T-helper 9 cell (primary cell): ENCODE data around the gene CNP.

ENCODE experiments used
- DNase-seq: peaks from one replicate; pipeline ENCODE4 v3.0.0-alpha.2; 2020

Gene CNP

GRCh38 chr17:41973408-41973811 is 6.8 kb downstream of the CNP start:
- no peak for DNase-seq

GRCh38 chr17:41974031-41974430 is 7.4 kb downstream of the CNP start:
- DNase-seq = no peak

- DNase-seq = no peak
Measured at GRCh38 chr17:41974658-41975057, 8.1 kb downstream of the CNP start.

- DNase-seq = no peak
Measured at GRCh38 chr17:41975099-41976083, 8.8 kb downstream of the CNP start.

GRCh38 chr17:41976142-41976768 is 9.7 kb downstream of the CNP start:
- no peak for DNase-seq

- DNase-seq = no peak
Measured at GRCh38 chr17:41977991-41978390, 11.4 kb downstream of the CNP start.

- DNase-seq = no peak
Measured at GRCh38 chr17:41982026-41982760, 15.6 kb downstream of the CNP start.

- DNase-seq = no peak
Measured at GRCh38 chr17:41984454-41984853, 17.9 kb downstream of the CNP start.

- DNase-seq = no peak
Measured at GRCh38 chr17:41985919-41986318, 19.3 kb downstream of the CNP start.

- DNase-seq = no peak
Measured at GRCh38 chr17:41986634-41987033, 20.0 kb downstream of the CNP start.

- no peak for DNase-seq
Measured at GRCh38 chr17:41987642-41988041, 21.0 kb downstream of the CNP start.

- no peak for DNase-seq
Measured at GRCh38 chr17:41988418-41988817, 21.8 kb downstream of the CNP start.

GRCh38 chr17:41989702-41990419 is 23.3 kb downstream of the CNP start:
- no peak for DNase-seq

GRCh38 chr17:41992576-41992975 is 26.0 kb downstream of the CNP start:
- no peak for DNase-seq

GRCh38 chr17:41996855-41997164 is 30.2 kb downstream of the CNP start:
- DNase-seq = no peak

GRCh38 chr17:41998497-41998896 is 31.9 kb downstream of the CNP start:
- no peak for DNase-seq

GRCh38 chr17:42000413-42001133 is 34.0 kb downstream of the CNP start:
- DNase-seq = no peak

GRCh38 chr17:42001729-42002128 is 35.1 kb downstream of the CNP start:
- DNase-seq = no peak

GRCh38 chr17:42002175-42002791 is 35.7 kb downstream of the CNP start:
- no peak for DNase-seq

GRCh38 chr17:42002792-42003301 is 36.3 kb downstream of the CNP start:
- no peak for DNase-seq

GRCh38 chr17:42005166-42005565 is 38.6 kb downstream of the CNP start:
- DNase-seq = no peak

- no peak for DNase-seq
Measured at GRCh38 chr17:42009170-42009569, 42.6 kb downstream of the CNP start.
